Neuronal stem cell (in vitro differentiated cells): ENCODE data around the gene RELN.

Experiments used
- DNase-seq: peaks from one replicate; pipeline ENCODE4 v3.0.0-alpha.2; 2013; ENCODE audit warnings: low spot score
- H2AFZ ChIP-seq: one replicate; pipeline ENCODE4 v1.6.1; 2013; ENCODE audit warnings: mild to moderate bottlenecking, low read length, inconsistent platforms
- H2AK5ac ChIP-seq: 2 replicates; pipeline ENCODE4 v1.6.1; 2013; ENCODE audit warnings: low read depth, mild to moderate bottlenecking, inconsistent platforms, low read length, moderate library complexity, mixed read lengths
- H2BK120ac ChIP-seq: 2 replicates; pipeline ENCODE4 v1.6.1; 2013; ENCODE audit warnings: low read depth, mild to moderate bottlenecking, inconsistent platforms, low read length, moderate library complexity, mixed read lengths
- H2BK12ac ChIP-seq: one replicate; pipeline ENCODE4 v1.6.1; 2013; ENCODE audit warnings: low read length, inconsistent platforms
- H2BK15ac ChIP-seq: 2 replicates; pipeline ENCODE4 v1.6.1; 2013; ENCODE audit warnings: mild to moderate bottlenecking, low read length, inconsistent platforms, mixed read lengths
- H2BK5ac ChIP-seq: one replicate; pipeline ENCODE4 v1.6.1; 2013; ENCODE audit warnings: inconsistent platforms, mild to moderate bottlenecking, low read length, moderate library complexity
- H3K14ac ChIP-seq: one replicate; pipeline ENCODE4 v1.6.1; 2013; ENCODE audit warnings: low read length, inconsistent platforms
- H3K18ac ChIP-seq: 2 replicates; pipeline ENCODE4 v1.6.1; 2013; ENCODE audit warnings: low read length, inconsistent platforms
- H3K23ac ChIP-seq: 2 replicates; pipeline ENCODE4 v1.6.1; 2013; ENCODE audit warnings: low read depth, mild to moderate bottlenecking, mixed read lengths, low read length, inconsistent platforms; ENCODE audit not compliant: poor library complexity
- H3K27ac ChIP-seq: replicated peaks from 3 replicates; pipeline ENCODE4 v1.5.1; 2013; ENCODE audit warnings: low read length, inconsistent platforms
- H3K27me3 ChIP-seq, 3 experiments: 2 replicates each; pipeline ENCODE4 v1.6.1; 2013; ENCODE audit warnings: low read length in 3 of 3, mild to moderate bottlenecking in 2 of 3, inconsistent platforms in 1 of 3, low read depth in 1 of 3, mixed read lengths in 1 of 3, moderate library complexity in 1 of 3; ENCODE audit not compliant: control insufficient read depth in 3 of 3, insufficient read depth in 3 of 3
- H3K36me3 ChIP-seq, 2 donors: replicated peaks in 1 of 2; 2 replicates each; pipeline ENCODE4 v1.6.1; 2013; ENCODE audit warnings: low read length in 2 of 2; ENCODE audit not compliant: control insufficient read depth in 2 of 2, insufficient read depth in 2 of 2
- H3K4ac ChIP-seq: 2 replicates; pipeline ENCODE4 v1.6.1; 2013; ENCODE audit warnings: inconsistent platforms, mild to moderate bottlenecking, low read length, moderate library complexity
- H3K4me1 ChIP-seq, 2 donors: 1 replicate in 1 of 2; 2 replicates in 1 of 2; pipeline ENCODE4 v1.6.1; 2013; ENCODE audit warnings: low read length in 2 of 2, low read depth in 1 of 2; ENCODE audit not compliant: control insufficient read depth in 2 of 2, insufficient read depth in 1 of 2
- H3K4me2 ChIP-seq: one replicate; pipeline ENCODE4 v1.6.1; 2013; ENCODE audit warnings: mild to moderate bottlenecking, low read length, inconsistent platforms; ENCODE audit not compliant: insufficient read depth, poor library complexity, severe bottlenecking
- H3K4me3 ChIP-seq, 2 donors: 2 replicates each; pipeline ENCODE4 v1.5.1; 2013; ENCODE audit warnings: low read length in 2 of 2, mild to moderate bottlenecking in 2 of 2, inconsistent platforms in 1 of 2, moderate library complexity in 1 of 2
- H3K79me1 ChIP-seq: one replicate; pipeline ENCODE4 v1.6.1; 2013; ENCODE audit warnings: low read depth, mild to moderate bottlenecking, inconsistent platforms, low read length, moderate library complexity
- H3K9ac ChIP-seq: one replicate; pipeline ENCODE4 v1.6.1; 2013; ENCODE audit warnings: mild to moderate bottlenecking, low read depth, low read length, inconsistent platforms; ENCODE audit not compliant: poor library complexity
- H3K9me3 ChIP-seq, 2 donors: replicated peaks in 1 of 2; 2 replicates each; pipeline versions ENCODE3 to v1.6.1; 2013; ENCODE audit warnings: low read length in 2 of 2, mild to moderate bottlenecking in 2 of 2, inconsistent platforms in 1 of 2, low read depth in 1 of 2, mixed read lengths in 1 of 2, moderate library complexity in 1 of 2; ENCODE audit not compliant: control insufficient read depth in 2 of 2, insufficient read depth in 1 of 2
- H4K8ac ChIP-seq: one replicate; pipeline ENCODE4 v1.6.1; 2013; ENCODE audit warnings: low read depth, mild to moderate bottlenecking, inconsistent platforms, low read length, moderate library complexity
- H4K91ac ChIP-seq: one replicate; pipeline ENCODE4 v1.6.1; 2013; ENCODE audit warnings: low read length, low read depth, mild to moderate bottlenecking, inconsistent platforms; ENCODE audit not compliant: poor library complexity
- WGBS, 2 donors: extraction: QIAGEN DNeasy Blood & Tissue Kit; methylation state at CpG; one replicate each; pipeline ENCODE4 v1.1.7; 2013; ENCODE audit warnings: missing lambda C conversion rate in 2 of 2, mixed read lengths in 1 of 2; ENCODE audit not compliant: insufficient read length in 2 of 2, insufficient replicate concordance in 1 of 2; ENCODE audit errors: extremely low coverage in 2 of 2; 5-methylcytosine and 5-hydroxymethylcytosine counted together

RELN gene

GRCh38 chr7:103985565-103986126 is 3.8 kb downstream of the RELN start:
- Histone ChIP-seq H3K4me3 (no peak overlapping the region), H3K36me3 (no peaks in the 10 kb centered on the region), H4K8ac (no peak overlapping the region), H3K4ac (no peak overlapping the region), H3K23ac (no peak overlapping the region), H2BK12ac (no peak overlapping the region), H4K91ac (no peak overlapping the region), H3K27me3 (peaks cover 3 to 64% (median 20%) of the 10 kb centered on the region in 3 experiments), H3K4me2 (no peak overlapping the region), H2AK5ac (no peak overlapping the region), H3K18ac (no peak overlapping the region), H3K14ac (no peak overlapping the region), H2BK120ac (no peak overlapping the region), H2BK5ac (no peak overlapping the region), H3K9me3 (no peaks in the 10 kb centered on the region), H3K4me1 (peaks cover 0 to 4% of the 10 kb centered on the region in 2 donors), H2BK15ac (no peak overlapping the region), H2AFZ (no peak overlapping the region), H3K79me1 (no peaks in the 10 kb centered on the region), H3K27ac (no peak overlapping the region), H3K9ac (no peak overlapping the region)
- no peak for DNase-seq
- no CpG with 5 or more reads among the region's 6 CpGs for WGBS, 2 donors

DNA sequence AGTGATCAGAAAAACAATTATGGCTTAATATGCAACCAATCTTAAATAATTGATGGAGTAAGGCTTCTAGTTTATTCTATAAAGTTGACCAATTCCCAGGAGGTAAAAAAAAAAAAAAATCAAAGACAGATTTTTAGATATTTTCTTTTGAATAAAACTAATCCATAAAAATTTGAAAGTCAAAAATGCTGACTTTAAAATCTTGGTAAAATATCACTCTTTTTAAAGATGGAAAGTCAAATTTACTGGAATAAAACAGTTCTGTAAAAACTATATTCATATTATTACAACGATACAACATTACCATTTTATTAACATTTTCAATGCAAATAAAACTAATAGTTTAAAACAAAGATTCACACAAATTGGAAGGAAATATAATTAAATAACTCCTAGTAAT is 5.4 kb downstream of the RELN start:
- Histone ChIP-seq H3K18ac (no peak overlapping the region), H3K9me3 (no peaks in the 10 kb centered on the region), H3K4me1 (no peaks in the 10 kb centered on the region), H2BK5ac (no peak overlapping the region), H2BK12ac (no peak overlapping the region), H2AK5ac (no peak overlapping the region), H3K4me2 (no peak overlapping the region), H3K27ac (no peak overlapping the region), H3K4me3 (no peak overlapping the region), H3K4ac (no peak overlapping the region), H2BK120ac (no peak overlapping the region), H2BK15ac (no peak overlapping the region), H4K91ac (no peak overlapping the region), H3K9ac (no peak overlapping the region), H3K27me3 (peaks cover 0 to 54% (median 10%) of the 10 kb centered on the region in 3 experiments), H3K79me1 (no peaks in the 10 kb centered on the region), H3K14ac (no peak overlapping the region), H3K36me3 (no peaks in the 10 kb centered on the region), H2AFZ (no peak overlapping the region), H4K8ac (no peak overlapping the region), H3K23ac (no peak overlapping the region)
- DNase-seq = no peak
- WGBS, 2 donors = 88% methylated on average over 1 of the region's 1 CpG; no CpG with 5 or more reads in 1 of the 2 donors

- Histone ChIP-seq H3K79me1 (no peaks in the 10 kb centered on the region), H3K9ac (no peak overlapping the region), H4K8ac (no peak overlapping the region), H2AFZ (no peak overlapping the region), H2BK5ac (no peak overlapping the region), H3K14ac (no peak overlapping the region), H3K36me3 (no peaks in the 10 kb centered on the region), H3K4me3 (no peak overlapping the region), H3K4me2 (no peak overlapping the region), H3K18ac (no peak overlapping the region), H4K91ac (no peak overlapping the region), H2BK15ac (no peak overlapping the region), H2AK5ac (no peak overlapping the region), H2BK12ac (no peak overlapping the region), H3K9me3 (no peaks in the 10 kb centered on the region), H3K27me3 (peaks cover 0 to 47% (median 3%) of the 10 kb centered on the region in 3 experiments), H3K4ac (no peak overlapping the region), H3K4me1 (no peaks in the 10 kb centered on the region), H2BK120ac (no peak overlapping the region), H3K27ac (no peak overlapping the region), H3K23ac (no peak overlapping the region)
- WGBS, 2 donors = no CpG with 5 or more reads among the region's 6 CpGs
- DNase-seq = no peak
Observed at GRCh38 chr7:103983201-103983977, 6.1 kb downstream of the RELN start.

- Histone ChIP-seq H3K9ac (no peak overlapping the region), H2BK120ac (no peak overlapping the region), H2BK5ac (no peak overlapping the region), H3K18ac (no peak overlapping the region), H3K36me3 (no peaks in the 10 kb centered on the region), H2BK12ac (no peak overlapping the region), H3K4me1 (no peaks in the 10 kb centered on the region), H3K79me1 (no peaks in the 10 kb centered on the region), H3K4ac (no peak overlapping the region), H3K14ac (no peak overlapping the region), H3K23ac (no peak overlapping the region), H2AK5ac (no peak overlapping the region), H4K8ac (no peak overlapping the region), H3K27ac (no peak overlapping the region), H3K4me2 (no peak overlapping the region), H4K91ac (no peak overlapping the region), H2AFZ (no peak overlapping the region), H3K4me3 (no peak overlapping the region), H3K27me3 (peaks cover 0 to 24% (median 0%) of the 10 kb centered on the region in 3 experiments), H3K9me3 (no peaks in the 10 kb centered on the region), H2BK15ac (no peak overlapping the region)
- DNase-seq = no peak
- WGBS, 2 donors = no CpG with 5 or more reads among the region's 2 CpGs
Observed at GRCh38 chr7:103981003-103981423, 8.4 kb downstream of the RELN start.
